HuH-7.5 (cell line): ENCODE results near the gene TSPAN11.

Experiments
- DNase-seq: peaks from one replicate; pipeline ENCODE4 v3.0.0; 2011; ENCODE audit warnings: low spot score

TSPAN11 gene

DNA sequence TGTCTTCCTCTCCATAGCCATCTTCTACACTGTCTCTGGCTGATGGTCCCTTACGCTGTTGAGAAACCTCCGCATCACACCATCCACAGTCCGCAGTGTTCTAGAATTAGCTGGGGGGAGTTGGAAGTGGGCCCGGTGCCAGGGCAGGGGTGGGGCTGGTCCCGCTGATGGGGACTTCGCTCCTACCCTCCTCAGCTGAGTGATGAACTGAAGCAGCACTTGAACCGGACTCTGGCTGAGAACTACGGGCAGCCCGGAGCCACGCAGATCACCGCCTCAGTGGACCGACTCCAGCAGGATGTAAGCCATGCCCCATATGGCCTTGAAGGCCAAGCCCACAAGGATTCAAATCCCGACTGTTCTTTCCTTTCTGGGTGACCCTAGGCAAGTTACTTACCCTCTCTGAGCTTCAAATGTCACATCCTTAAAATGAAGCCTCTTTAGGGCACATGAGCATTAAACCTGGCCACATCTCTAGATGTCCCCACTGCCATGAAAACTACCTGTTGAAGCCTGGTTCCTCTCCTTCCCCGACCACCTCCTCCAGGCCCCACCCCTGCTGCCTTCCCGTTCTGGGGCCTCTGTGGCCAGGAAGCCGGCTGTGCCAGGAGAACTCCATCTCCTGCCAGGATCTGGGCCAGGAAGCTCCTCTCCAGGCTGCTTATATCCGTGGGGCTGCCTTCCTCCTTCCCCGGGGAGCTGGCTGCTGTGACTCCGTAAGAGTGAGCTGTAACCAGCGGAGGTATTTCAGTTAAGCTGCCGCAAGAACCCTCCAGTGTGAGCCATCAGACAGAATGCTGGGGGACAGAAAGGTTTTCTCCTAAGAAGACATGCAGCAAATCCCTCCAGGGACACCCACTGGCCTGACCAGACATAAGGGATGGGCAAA, 53.1 kb downstream of the TSPAN11 start:
- DNase-seq, result no peak

GRCh38 chr12:30980955-30981662, 54.6 kb downstream of the TSPAN11 start:
- no peak for DNase-seq

- no peak for DNase-seq
Observed at GRCh38 chr12:30982413-30982812, 55.9 kb downstream of the TSPAN11 start.

GRCh38 chr12:30985814-30986452, 59.4 kb downstream of the TSPAN11 start:
- DNase-seq, result peak; percentile 75

- no peak for DNase-seq
Observed at GRCh38 chr12:30988086-30988485, 61.5 kb downstream of the TSPAN11 start.

DNA sequence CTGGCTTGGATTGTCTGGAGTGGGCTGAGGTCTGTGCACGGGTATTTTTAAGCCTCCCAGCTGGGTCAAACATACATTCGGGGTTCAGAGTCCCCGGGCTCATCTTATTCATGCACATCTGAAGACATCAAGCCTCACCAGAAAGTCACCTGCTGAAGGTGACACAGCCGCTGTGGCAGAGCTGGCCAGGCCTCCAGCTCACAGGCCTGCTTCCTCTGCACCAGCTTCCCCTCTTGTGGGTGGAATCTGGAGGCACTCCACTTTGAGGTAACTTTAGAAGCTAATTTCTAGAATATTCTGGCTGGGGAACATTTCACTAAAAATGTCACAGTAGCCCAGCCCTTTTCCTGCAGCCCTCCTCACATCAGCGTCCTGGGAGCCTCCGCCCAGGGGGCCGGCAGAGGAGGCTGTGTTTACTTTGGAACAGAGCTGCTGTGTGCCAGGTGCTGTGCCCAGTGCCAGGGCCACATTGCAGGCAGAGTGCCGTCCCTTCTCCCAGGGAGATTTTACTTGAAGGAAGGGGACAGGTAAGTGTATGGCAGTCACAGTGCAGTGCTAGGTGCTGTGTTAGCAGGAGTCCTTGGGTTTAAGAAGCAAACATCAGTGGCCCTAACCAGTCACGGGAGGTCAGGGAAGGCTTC, 62.2 kb downstream of the TSPAN11 start:
- no peak for DNase-seq

- DNase-seq, result peak; percentile 54
Observed at GRCh38 chr12:30989754-30990153, 63.2 kb downstream of the TSPAN11 start.

DNA sequence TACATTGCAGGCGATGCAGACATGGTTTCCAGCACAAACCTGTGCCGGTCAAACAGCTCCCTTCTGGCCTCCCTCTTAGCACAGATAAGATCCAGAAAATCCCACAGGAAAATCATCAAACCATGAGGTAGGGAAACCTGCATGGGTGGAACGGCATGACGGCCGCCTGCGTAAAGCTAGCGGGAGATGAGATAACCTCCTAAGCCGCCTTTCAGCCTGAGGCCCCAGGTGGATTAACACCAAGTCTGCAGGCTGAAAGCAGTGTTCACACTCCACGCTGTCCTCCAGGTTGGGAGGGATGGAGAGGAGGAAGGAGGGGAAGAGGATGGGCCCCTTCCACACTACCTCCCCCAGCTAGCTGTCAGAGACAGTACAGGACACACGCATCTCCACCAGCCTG, 63.8 kb downstream of the TSPAN11 start:
- no peak for DNase-seq

DNA sequence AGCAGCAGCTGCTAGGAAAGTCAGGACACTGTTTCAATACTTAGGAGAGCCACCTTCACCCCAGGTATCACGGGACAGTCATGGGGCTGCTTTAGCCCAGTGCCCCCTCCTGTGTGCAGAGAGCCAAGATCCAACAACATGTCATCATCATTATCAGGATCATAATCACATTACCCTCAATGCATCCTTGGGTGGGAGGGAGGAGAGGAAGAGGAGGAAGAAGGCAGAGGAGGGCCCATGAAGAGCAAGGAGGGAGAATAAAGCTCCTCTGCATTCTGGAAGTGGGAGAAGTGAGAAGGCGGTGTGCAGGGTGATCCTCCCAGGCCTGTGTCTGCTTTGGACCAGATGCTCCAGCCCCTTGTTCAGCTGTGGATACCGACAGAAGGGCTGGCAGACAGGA, 64.2 kb downstream of the TSPAN11 start:
- DNase-seq, result no peak

GRCh38 chr12:30991466-30991865, 64.9 kb downstream of the TSPAN11 start:
- DNase-seq, result no peak

- DNase-seq, result no peak
Observed at GRCh38 chr12:30992381-30992780, 65.8 kb downstream of the TSPAN11 start.

DNA sequence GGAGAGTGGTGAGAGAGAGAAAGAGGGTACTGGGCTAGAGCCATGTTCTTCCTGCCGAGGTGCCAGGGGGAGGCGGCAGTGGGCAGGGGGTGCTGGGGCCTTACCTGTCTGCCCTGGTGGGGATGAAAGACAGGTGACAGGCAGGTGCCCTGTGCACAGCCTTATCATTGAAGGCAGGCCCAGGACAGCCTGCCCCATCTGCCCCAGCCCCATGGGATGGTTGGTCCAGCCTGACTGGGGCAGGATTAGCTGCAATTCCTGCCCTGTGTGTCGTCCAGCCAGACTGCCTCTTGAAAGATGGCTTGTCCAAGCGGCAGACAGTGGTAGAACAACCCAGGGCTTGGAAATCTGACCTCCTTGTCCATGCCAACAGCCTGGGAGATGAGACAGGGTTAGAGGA, 67.2 kb downstream of the TSPAN11 start:
- no peak for DNase-seq

DNA sequence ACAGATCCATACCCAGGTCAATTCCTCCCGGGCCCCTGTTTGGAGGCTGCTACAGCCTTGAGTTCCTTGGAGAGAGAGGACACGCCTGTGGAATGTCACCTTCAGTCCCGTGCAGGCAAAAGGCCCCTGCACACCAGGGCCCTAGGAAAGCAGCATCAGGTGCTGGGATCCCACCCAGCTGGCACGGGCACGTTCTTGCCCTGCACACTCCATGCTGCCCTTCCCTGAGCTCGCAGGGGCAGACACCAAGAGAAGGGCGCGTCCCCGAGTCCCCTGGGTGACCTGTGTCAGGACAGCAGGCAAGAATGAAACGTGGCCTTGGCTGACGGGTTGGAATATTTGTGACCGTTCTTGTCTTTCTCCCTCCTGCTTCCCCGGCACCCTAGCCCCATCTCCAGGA, 67.7 kb downstream of the TSPAN11 start:
- no peak for DNase-seq

DNA sequence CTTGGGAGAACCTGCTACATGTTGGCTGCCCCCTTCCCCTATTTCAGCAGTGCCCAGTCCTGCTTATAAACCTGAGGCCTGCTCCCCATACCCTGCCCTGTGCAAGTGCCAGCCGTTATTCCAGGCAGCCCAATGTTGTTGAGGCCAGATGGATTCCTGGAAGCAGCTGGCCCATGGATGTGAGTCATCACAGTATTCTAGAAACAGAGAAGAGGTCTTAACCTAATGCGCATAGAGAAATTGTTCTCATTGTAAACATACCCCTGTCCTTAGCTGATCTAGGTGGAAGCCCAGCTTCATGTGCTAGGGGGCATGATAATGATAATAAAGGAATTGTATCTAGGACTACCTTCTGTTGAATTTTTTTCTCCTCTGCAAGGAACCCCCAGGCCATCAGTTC, 69.7 kb downstream of the TSPAN11 start:
- DNase-seq, result no peak

GRCh38 chr12:30996752-30997151, 70.2 kb downstream of the TSPAN11 start:
- DNase-seq, result no peak

DNA sequence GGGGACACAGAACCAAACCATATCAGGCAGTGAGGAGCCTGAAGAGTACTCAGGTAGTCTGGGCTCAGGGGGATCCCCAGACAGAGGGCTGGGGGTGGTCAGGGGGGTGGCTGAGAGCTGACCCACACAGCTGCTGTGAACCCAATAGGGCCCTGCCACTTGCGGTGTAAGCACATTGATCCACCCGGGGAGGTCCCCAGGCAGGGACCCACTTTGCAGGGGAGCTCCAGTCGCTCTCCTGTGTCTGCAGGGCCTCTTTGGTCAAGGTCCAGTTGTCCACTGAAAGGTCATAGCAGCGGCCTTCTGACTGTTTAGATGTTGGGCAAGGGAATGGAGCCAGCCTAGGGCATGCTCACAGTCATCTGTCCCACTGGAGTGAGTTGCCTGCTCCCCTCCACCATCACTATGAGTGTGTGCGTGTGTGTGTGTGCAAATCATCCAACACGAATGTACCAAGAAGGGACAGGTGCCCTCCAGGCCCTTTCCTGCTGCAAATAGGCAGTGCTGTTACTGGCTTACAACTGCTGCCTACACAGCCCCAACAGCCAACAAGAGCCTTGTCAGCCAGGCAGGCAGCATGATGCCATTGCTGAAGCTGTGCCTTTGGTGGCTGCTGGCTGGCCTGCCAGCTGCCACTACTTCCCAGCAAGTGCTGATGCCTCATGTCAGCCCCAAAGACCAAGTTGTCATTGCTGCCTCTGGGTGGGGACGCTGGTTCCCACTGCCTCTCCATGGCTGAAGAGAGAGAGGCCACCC, 71.3 kb downstream of the TSPAN11 start:
- peak; percentile 43 for DNase-seq

DNA sequence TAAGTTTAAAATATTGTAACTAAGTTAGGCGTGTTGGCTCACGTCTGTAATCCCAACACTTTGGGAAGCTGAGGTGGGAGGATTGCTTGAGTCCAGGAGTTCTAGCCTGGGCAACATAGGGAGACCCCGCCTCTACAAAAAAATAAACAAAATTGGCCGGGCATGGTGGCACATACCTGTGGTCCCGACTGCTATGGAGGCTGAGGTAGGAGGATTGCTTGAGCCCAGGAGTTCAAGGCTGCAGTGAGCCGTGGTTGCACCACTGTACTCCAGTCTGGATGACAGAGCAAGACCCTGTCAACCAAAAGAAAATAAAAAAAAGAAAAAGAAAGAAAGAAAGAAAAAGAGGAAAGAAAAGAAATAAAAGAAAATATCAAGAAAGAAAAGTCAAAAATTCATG, 72.5 kb downstream of the TSPAN11 start:
- DNase-seq, result no peak

DNA sequence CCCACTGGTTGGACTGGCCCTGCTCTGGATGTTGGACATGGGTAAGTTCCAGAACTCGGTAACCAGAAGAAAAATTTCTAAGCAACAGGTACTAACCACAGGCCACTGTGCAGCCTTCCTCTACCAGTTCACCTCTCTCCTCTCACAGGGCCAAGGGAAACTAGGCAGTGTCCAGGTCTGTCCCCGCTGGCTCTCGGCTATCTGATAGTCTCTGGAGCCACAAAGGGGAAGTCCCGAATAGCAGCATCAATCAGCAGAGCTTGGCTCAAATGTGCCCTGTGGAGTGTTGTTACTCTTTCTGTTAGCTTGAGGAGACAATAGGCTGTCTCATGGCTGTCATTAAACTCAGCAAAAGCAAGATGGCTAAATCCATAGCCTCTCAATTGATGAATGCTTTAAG, 73.2 kb downstream of the TSPAN11 start:
- DNase-seq, result no peak

- DNase-seq, result no peak
Observed at GRCh38 chr12:31000751-31001150, 74.2 kb downstream of the TSPAN11 start.

DNA sequence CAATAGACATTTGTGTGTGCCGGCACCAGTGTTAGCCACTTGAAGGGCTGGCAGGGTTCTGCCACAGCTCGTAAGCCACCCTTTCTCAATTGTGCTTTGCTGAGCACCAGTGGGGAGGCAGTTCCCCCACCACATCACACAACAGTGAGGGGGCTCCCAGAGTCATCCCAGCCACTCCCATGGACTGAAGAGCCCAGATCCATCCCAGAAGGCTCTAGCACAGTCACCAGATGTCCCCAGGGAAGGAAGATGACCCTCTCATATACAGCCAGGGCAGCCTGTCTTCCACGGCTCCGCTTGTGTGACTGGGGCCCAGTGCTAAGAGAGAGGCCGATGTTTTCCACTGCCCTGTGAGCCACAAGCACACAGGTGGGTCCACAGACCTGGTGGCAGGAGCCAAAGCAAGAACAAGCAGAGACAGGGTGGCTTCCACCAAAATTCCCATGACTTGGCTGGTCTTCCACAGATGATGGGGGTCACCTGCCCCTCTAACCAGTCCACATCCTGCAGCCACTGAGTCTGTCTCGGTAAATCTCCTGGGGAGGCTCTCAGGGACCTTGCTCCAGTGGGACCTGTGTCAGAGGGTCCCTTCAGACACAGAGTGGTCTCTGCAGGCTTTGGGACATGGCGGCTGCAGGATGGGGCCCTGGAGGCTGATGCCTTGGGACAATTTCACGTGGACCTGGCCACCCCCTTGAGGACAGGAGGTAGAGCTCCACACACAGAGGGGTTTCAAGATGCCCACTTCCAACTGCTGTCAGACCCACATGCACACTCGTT, 75.2 kb downstream of the TSPAN11 start:
- no peak for DNase-seq

DNA sequence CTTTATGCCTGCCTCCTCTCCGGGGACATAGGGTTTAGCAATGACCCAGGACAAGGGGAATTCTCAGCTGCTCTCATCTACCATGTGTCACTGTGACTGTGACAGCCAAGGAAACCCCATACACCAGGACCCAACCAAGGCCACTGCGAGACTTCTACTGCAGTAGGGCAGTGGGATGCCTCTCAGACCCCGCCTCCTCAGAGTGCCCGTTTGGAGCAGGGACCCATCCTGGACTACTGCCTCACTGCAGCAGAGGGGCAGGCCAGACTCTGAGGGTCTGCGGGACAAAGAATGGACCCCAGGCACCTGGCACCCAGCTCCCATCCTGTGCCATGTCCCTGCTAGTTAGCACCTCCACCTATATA, 75.8 kb downstream of the TSPAN11 start:
- DNase-seq, result no peak
